ACC112 (cell line): Measurements from ENCODE around the gene ACCS.

ENCODE experiments used
- H2AFZ ChIP-seq: fragments of 200-600 bp; sonication (generic); one replicate; pipeline ENCODE4 v1.6.0; 2017; ENCODE audit warnings: antibody characterized with exemption, low read length; ENCODE audit not compliant: unreplicated experiment
- H3K27ac ChIP-seq: fragments of 200-600 bp; sonication (generic); 2 replicates; pipeline ENCODE4 v1.5.1; 2014; ENCODE audit warnings: low read depth, mild to moderate bottlenecking, antibody characterized with exemption, low read length, moderate library complexity
- H3K27me3 ChIP-seq: fragments of 200-600 bp; sonication (generic); 2 replicates; pipeline ENCODE4 v1.6.1; 2014; ENCODE audit warnings: mild to moderate bottlenecking, antibody characterized with exemption, low read length, moderate library complexity, mixed read lengths; ENCODE audit not compliant: insufficient read depth
- H3K36me3 ChIP-seq: fragments of 200-600 bp; sonication (generic); 2 replicates; pipeline ENCODE4 v1.6.1; 2016; ENCODE audit warnings: mild to moderate bottlenecking, antibody characterized with exemption, low read length, moderate library complexity, mixed read lengths; ENCODE audit not compliant: insufficient read depth
- H3K4me1 ChIP-seq: fragments of 200-600 bp; sonication (generic); one replicate; pipeline ENCODE4 v1.6.1; 2016; ENCODE audit warnings: low read length, mixed read lengths; ENCODE audit not compliant: insufficient read depth, unreplicated experiment, control insufficient read depth
- H3K4me3 ChIP-seq: fragments of 200-600 bp; sonication (generic); 2 replicates; pipeline ENCODE4 v1.5.1; 2014; ENCODE audit warnings: mild to moderate bottlenecking, low read depth, low read length
- H3K79me2 ChIP-seq: fragments of 200-600 bp; sonication (generic); one replicate; pipeline ENCODE4 v1.6.0; 2016; ENCODE audit warnings: low read length; ENCODE audit not compliant: control insufficient read depth, unreplicated experiment, insufficient read depth

The ACCS gene

GRCh38 chr11:44065841-44066731, at the start of gene ACCS:
Gene ACCS, plus strand, starts transcription at chr11:44066270. Its CDS starts 1,358 bp downstream, at chr11:44067628.
- peak within 1 kb of the TSS; percentile 95 for H2AFZ ChIP-seq
- no peaks in the 10 kb centered on the region for H3K36me3 ChIP-seq
- H3K4me1 ChIP-seq: peaks cover 13% of the 10 kb centered on the region
- H3K79me2 ChIP-seq: no peaks in the 10 kb centered on the region
- H3K4me3 ChIP-seq: peak within 1 kb of the TSS; percentile 92
- peak within 1 kb of the TSS; percentile 87 for H3K27ac ChIP-seq
- H3K27me3 ChIP-seq: no peaks in the 10 kb centered on the region

GRCh38 chr11:44016546-44017442, 49.3 kb upstream of the ACCS start:
- Histone ChIP-seq H3K27me3 (no peaks in the 10 kb centered on the region; the same call in 1 of the 2 replicates), H3K27ac (peak overlapping the region; percentile 22; the same call in 1 of the 2 replicates)

GRCh38 chr11:44017443-44018126, 48.5 kb upstream of the ACCS start:
- no peak overlapping the region; the same call in 1 of the 2 replicates for H3K27ac ChIP-seq
- H3K79me2 ChIP-seq: no peaks in the 10 kb centered on the region
- no peak overlapping the region for H2AFZ ChIP-seq
- H3K4me1 ChIP-seq: peaks cover 41% of the 10 kb centered on the region
- peaks cover 4% of the 10 kb centered on the region; the same call in 1 of the 2 replicates for H3K27me3 ChIP-seq
- no peaks in the 10 kb centered on the region for H3K36me3 ChIP-seq
- no peak overlapping the region for H3K4me3 ChIP-seq

More at GRCh38 chr11:44016546-44017442, 49.3 kb upstream of the ACCS start:
- no peaks in the 10 kb centered on the region for H3K79me2 ChIP-seq
- H2AFZ ChIP-seq: no peak overlapping the region
- H3K4me1 ChIP-seq: peaks cover 44% of the 10 kb centered on the region
- no peaks in the 10 kb centered on the region for H3K36me3 ChIP-seq
- H3K4me3 ChIP-seq: peak overlapping the region; percentile 30; the same call in 1 of the 2 replicates

GRCh38 chr11:44018127-44018521, 47.9 kb upstream of the ACCS start:
- no peaks in the 10 kb centered on the region for H3K36me3 ChIP-seq
- no peak overlapping the region for H3K4me3 ChIP-seq

GRCh38 chr11:44018829-44019228, 47.2 kb upstream of the ACCS start:
- H3K36me3 ChIP-seq: no peaks in the 10 kb centered on the region
- no peak overlapping the region for H3K4me3 ChIP-seq
- no peak overlapping the region for H3K27ac ChIP-seq
- peaks cover 7% of the 10 kb centered on the region; the same call in 1 of the 2 replicates for H3K27me3 ChIP-seq
- peaks cover 41% of the 10 kb centered on the region for H3K4me1 ChIP-seq
- H3K79me2 ChIP-seq: no peaks in the 10 kb centered on the region
- no peak overlapping the region for H2AFZ ChIP-seq

More at GRCh38 chr11:44018127-44018521, 47.9 kb upstream of the ACCS start:
- no peak overlapping the region for H2AFZ ChIP-seq
- peaks cover 41% of the 10 kb centered on the region for H3K4me1 ChIP-seq
- H3K79me2 ChIP-seq: no peaks in the 10 kb centered on the region
- no peak overlapping the region; the same call in 1 of the 2 replicates for H3K27ac ChIP-seq
- H3K27me3 ChIP-seq: peaks cover 7% of the 10 kb centered on the region; the same call in 1 of the 2 replicates

- peaks cover 7% of the 10 kb centered on the region; the same call in 1 of the 2 replicates for H3K27me3 ChIP-seq
- no peak overlapping the region for H2AFZ ChIP-seq
- no peak overlapping the region for H3K27ac ChIP-seq
- H3K4me1 ChIP-seq: peaks cover under 1% of the 10 kb centered on the region
- H3K4me3 ChIP-seq: no peak overlapping the region
- H3K36me3 ChIP-seq: no peaks in the 10 kb centered on the region
- H3K79me2 ChIP-seq: no peaks in the 10 kb centered on the region
These were observed 41.1 kb upstream of the ACCS start for GRCh38 chr11:44024977-44025376.

GRCh38 chr11:44025727-44026126, 40.3 kb upstream of the ACCS start:
- Histone ChIP-seq H3K4me3 (no peak overlapping the region), H3K27ac (no peak overlapping the region), H3K79me2 (no peaks in the 10 kb centered on the region), H3K27me3 (peaks cover 7% of the 10 kb centered on the region; the same call in 1 of the 2 replicates), H3K36me3 (no peaks in the 10 kb centered on the region), H3K4me1 (peaks cover 8% of the 10 kb centered on the region), H2AFZ (no peak overlapping the region)

- Histone ChIP-seq H3K36me3 (no peaks in the 10 kb centered on the region), H3K79me2 (no peaks in the 10 kb centered on the region), H3K4me1 (peaks cover 34% of the 10 kb centered on the region)
These were observed 37.7 kb upstream of the ACCS start for GRCh38 chr11:44028401-44028800.

GRCh38 chr11:44028816-44029506, 37.1 kb upstream of the ACCS start:
- Histone ChIP-seq H3K4me1 (peaks cover 34% of the 10 kb centered on the region), H3K27me3 (no peaks in the 10 kb centered on the region), H3K36me3 (no peaks in the 10 kb centered on the region), H3K79me2 (no peaks in the 10 kb centered on the region), H3K27ac (no peak overlapping the region), H2AFZ (no peak overlapping the region), H3K4me3 (no peak overlapping the region)

More at GRCh38 chr11:44028401-44028800, 37.7 kb upstream of the ACCS start:
- Histone ChIP-seq H3K4me3 (no peak overlapping the region), H3K27ac (no peak overlapping the region), H3K27me3 (no peaks in the 10 kb centered on the region), H2AFZ (no peak overlapping the region)
